ENCODE results near the gene GATAD2B.

DNA sequence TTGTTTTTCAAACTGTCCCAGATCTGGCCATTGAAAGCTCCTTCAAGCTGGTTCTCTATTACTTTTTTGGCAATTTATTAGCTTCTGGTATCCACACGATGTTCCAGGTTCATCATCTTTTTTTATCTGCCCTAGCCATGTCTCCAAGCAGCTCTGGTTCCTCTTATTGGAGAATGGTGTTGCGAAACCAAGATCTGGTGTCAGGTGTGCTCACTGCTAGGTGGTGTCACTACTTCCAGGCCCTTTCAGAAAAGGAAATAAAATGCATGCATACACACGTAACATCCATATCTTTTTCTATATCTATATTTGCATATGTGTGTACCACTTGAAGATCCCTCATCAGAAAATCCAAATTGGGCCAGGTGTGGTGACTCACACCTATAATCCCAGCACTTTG lies 53.3 kb downstream of the GATAD2B start:
- TF ChIP-seq POLR2AphosphoS5 (IDR thresholded peaks at IDR 0.05; ENCODE audit: low read depth, low read length) (no peak), POLR2A (IDR thresholded peaks at IDR 0.05; ENCODE audit: low read depth, low read length) (no peak)
